Ovary (tissue), 3 donors: ENCODE results near the gene PDX1.

Experiments
- CTCF ChIP-seq, 3 donors: fragments of 450-650 bp in 2 of 3; fragments of 200-600 bp in 1 of 3; IDR thresholded peaks; one replicate each; pipeline versions ENCODE4 v1.5.1 to v1.8.0; 2016 to 2022; ENCODE audit warnings: antibody characterized with exemption in 3 of 3, mild to moderate bottlenecking in 1 of 3
- EP300 ChIP-seq: sonication (generic); formaldehyde crosslinking; IDR thresholded peaks from one replicate; pipeline ENCODE4 v1.6.1; 2017; ENCODE audit warnings: antibody characterized with exemption
- donor health status: DM: no; HTN: no; CAD: no.

GRCh38 chr13:27923794-27924528 lies 4.2 kb downstream of the PDX1 start:
- TF ChIP-seq CTCF (IDR thresholded peaks at IDR 0.05) (no peak), EP300 (no peak)
